Ishikawa (cell line): ENCODE data around the gene MARK3.

Source experiments
- CEBPB ChIP-seq: IDR thresholded peaks from 2 replicates; pipeline ENCODE4 v1.6.1; 2012
- CREB1 ChIP-seq: IDR thresholded peaks from 2 replicates; pipeline ENCODE4 v1.6.1; 2012; ENCODE audit warnings: low read depth
- EGR1 ChIP-seq: IDR thresholded peaks from 2 replicates; pipeline ENCODE4 v1.6.1; 2012
- EP300 ChIP-seq: IDR thresholded peaks from 2 replicates; pipeline ENCODE4 v1.6.1; 2012; ENCODE audit warnings: borderline replicate concordance
- FOXM1 ChIP-seq: IDR thresholded peaks from 2 replicates; pipeline ENCODE4 v1.6.1; 2012; ENCODE audit warnings: low read depth, borderline replicate concordance
- NFIC ChIP-seq: IDR thresholded peaks from 2 replicates; pipeline ENCODE4 v1.6.1; 2012
- RAD21 ChIP-seq: IDR thresholded peaks from 2 replicates; pipeline ENCODE4 v1.6.1; 2012; ENCODE audit warnings: low read depth
- TAF1 ChIP-seq: IDR thresholded peaks from 2 replicates; pipeline ENCODE4 v1.6.1; 2012; ENCODE audit warnings: low read depth, mild to moderate bottlenecking
- TCF12 ChIP-seq: IDR thresholded peaks from 2 replicates; pipeline ENCODE4 v1.6.1; 2012; ENCODE audit warnings: low read depth
- YY1 ChIP-seq: IDR thresholded peaks from 2 replicates; pipeline ENCODE4 v1.6.1; 2012; ENCODE audit warnings: low read depth
- ZBTB7A ChIP-seq: IDR thresholded peaks from 2 replicates; pipeline ENCODE4 v1.6.1; 2012; ENCODE audit warnings: low read depth
- TF ChIP-seq, protein P1 (sequence below): IDR thresholded peaks from 2 replicates; pipeline ENCODE4 v1.6.1; 2012
- TF ChIP-seq, protein P2 (sequence below): IDR thresholded peaks from 2 replicates; pipeline ENCODE4 v1.6.1; 2012; ENCODE audit warnings: low read depth, mild to moderate bottlenecking
- TF ChIP-seq, protein P3 (sequence below): IDR thresholded peaks from 2 replicates; pipeline ENCODE4 v1.6.1; 2012

MARK3 gene

DNA sequence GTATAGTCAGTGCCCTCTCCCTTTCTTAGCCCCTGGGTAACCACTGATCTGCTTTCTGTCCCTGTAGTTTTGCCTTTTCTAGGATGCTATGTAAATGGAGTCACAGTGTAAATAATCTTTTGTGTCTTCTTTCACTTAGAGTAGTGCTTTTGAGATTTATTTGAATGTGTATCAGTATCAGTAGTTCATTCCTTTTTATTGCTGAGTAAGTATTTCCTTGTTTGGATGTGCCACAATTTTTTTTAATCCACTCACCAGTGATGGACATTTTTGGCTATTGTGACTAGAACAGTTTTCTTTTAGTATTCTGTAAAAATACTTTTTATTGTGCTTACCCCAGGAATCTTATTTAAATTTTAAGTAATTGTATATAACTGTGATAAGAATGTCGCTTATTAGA is 3.4 kb downstream of the MARK3 start:
- TF ChIP-seq YY1 (no peak), RAD21 (no peak)

DNA sequence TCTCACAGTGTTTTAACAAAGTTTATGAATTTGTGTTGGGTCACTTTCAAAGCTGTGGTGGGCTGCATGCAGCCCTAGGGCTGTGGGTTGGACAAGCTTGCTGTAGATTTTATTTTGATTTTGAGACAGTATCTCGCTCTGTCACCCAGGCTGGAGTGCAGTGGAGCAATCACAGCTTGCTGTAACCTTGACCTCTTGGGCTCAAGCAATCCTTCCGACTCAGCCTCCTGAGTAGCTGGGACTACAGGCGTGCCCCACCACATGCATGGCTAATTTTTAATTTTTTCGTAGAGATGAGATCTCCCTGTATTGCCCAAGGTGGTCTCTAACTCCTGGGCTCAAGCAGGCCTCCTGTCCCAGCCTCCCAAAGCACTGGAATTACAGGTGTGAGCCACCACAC is 5.4 kb downstream of the MARK3 start:
- no peak for TF ChIP-seq RAD21
- TF ChIP-seq EP300, result no peak

DNA sequence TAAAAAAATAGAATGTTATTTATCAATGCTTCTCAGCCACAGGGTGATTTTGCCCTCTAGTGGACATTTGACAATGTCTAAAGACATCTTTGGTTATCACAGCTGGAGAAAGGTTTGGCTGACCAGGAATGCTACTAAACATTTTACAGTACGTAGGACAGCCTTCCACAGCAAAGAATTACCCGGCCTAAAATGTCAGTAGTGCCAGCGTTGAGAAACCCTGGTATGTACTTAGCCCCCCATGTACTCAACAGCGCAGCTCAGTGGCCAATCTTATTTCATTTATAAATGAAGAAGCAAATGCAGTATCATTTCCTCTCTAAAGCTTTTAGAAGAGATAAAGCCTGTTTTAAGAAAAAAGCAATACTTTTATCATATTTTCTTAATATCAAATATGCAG is 5.8 kb downstream of the MARK3 start:
- TF ChIP-seq, protein P1, sequence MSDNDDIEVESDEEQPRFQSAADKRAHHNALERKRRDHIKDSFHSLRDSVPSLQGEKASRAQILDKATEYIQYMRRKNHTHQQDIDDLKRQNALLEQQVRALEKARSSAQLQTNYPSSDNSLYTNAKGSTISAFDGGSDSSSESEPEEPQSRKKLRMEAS, result no peak
- TF ChIP-seq, protein P2, sequence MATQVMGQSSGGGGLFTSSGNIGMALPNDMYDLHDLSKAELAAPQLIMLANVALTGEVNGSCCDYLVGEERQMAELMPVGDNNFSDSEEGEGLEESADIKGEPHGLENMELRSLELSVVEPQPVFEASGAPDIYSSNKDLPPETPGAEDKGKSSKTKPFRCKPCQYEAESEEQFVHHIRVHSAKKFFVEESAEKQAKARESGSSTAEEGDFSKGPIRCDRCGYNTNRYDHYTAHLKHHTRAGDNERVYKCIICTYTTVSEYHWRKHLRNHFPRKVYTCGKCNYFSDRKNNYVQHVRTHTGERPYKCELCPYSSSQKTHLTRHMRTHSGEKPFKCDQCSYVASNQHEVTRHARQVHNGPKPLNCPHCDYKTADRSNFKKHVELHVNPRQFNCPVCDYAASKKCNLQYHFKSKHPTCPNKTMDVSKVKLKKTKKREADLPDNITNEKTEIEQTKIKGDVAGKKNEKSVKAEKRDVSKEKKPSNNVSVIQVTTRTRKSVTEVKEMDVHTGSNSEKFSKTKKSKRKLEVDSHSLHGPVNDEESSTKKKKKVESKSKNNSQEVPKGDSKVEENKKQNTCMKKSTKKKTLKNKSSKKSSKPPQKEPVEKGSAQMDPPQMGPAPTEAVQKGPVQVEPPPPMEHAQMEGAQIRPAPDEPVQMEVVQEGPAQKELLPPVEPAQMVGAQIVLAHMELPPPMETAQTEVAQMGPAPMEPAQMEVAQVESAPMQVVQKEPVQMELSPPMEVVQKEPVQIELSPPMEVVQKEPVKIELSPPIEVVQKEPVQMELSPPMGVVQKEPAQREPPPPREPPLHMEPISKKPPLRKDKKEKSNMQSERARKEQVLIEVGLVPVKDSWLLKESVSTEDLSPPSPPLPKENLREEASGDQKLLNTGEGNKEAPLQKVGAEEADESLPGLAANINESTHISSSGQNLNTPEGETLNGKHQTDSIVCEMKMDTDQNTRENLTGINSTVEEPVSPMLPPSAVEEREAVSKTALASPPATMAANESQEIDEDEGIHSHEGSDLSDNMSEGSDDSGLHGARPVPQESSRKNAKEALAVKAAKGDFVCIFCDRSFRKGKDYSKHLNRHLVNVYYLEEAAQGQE, result no peak
- TF ChIP-seq YY1 (no peak), RAD21 (peak; percentile 44), NFIC (no peak)

DNA sequence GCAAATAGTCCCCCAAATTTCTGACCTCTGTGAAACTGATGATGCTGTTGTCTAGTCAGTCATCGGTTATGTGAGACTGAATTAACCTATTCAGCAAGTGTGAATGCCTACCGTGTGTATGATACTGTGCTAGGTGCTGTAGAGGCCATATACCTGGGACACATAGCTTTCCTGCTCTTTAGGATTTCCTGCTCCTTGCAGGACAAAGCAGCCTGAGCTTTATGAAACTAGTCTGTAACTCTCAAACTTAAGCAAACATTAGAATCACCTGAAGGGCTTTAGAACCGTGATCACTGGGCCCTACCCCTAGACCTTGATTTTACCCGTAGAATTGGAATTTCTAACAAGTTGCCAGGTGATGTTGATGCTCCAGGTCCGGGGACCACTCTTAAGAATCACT is 6.9 kb downstream of the MARK3 start:
- TF ChIP-seq EGR1 (no peak), CREB1 (no peak), TAF1 (no peak), RAD21 (no peak), EP300 (no peak), YY1 (no peak), NFIC (no peak), ZBTB7A (no peak), FOXM1 (no peak), TCF12 (no peak), CEBPB (no peak)
- TF ChIP-seq, protein P3, sequence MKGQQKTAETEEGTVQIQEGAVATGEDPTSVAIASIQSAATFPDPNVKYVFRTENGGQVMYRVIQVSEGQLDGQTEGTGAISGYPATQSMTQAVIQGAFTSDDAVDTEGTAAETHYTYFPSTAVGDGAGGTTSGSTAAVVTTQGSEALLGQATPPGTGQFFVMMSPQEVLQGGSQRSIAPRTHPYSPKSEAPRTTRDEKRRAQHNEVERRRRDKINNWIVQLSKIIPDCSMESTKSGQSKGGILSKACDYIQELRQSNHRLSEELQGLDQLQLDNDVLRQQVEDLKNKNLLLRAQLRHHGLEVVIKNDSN, result no peak
- TF ChIP-seq, protein P1, result no peak
- TF ChIP-seq, protein P2, result no peak

DNA sequence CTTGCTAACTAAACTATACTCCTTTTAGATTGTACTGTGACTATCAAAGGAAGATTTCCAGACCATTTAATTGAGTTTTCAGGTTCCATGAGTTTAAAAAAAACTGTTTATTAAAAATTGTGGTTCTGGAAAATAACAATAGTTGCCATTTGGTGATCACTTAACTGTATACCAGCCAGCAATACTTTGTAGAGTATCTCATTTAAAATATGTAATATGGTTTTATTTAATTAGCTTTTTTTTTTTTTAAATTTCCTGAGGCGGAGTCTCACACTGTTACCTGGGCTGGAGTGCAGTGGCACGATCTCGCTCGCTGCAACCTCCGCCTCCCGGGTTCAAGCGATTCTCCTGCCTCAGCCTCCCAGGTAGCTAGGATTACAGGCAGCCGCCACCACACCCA is 7.4 kb downstream of the MARK3 start:
- TF ChIP-seq FOXM1, result no peak
- TF ChIP-seq TCF12, result no peak
- no peak for TF ChIP-seq CREB1
- TF ChIP-seq, protein P3, result no peak
- TF ChIP-seq TAF1, result no peak
- TF ChIP-seq YY1, result no peak
- TF ChIP-seq ZBTB7A, result no peak
- no peak for TF ChIP-seq EP300
- TF ChIP-seq RAD21, result no peak

DNA sequence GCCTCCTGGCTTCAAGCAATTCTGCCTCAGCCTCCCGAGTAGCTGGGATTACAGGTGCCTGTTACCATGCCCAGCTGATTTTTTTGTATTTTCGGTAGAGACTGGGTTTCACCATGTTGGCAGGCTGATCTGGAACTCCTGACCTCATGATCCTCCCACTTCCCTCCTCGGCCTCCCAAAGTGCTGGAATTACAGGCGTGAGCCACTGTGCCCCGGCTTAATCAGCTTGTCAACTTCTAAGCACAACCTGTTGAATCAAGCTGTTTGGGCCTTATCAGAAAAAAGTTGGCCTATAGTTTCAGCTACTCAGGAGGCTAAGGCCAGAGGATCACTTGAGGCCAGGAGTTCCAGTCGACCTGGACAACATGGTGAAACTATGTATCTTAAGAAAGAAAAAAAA is 7.9 kb downstream of the MARK3 start:
- TF ChIP-seq YY1 (no peak), RAD21 (no peak), CEBPB (no peak), NFIC (no peak)
- TF ChIP-seq, protein P2, result no peak
